ENCODE results near the gene CLDN24.

The CLDN24 gene

GRCh38 chr4:183322326-183322725 lies at the start of gene CLDN24:
CLDN24 (minus strand) TSS chr4:183322426; CDS start chr4:183322426, 0 bp downstream.
- no peak for DNase-seq

- no peak for DNase-seq
Measured at GRCh38 chr4:183370786-183371185, 48.6 kb upstream of the CLDN24 start.

GRCh38 chr4:183369073-183369472 lies 46.8 kb upstream of the CLDN24 start:
- no peak for DNase-seq

GRCh38 chr4:183366206-183366835 lies 44.1 kb upstream of the CLDN24 start:
- DNase-seq, result no peak

GRCh38 chr4:183364025-183364424 lies 41.8 kb upstream of the CLDN24 start:
- DNase-seq, result no peak

GRCh38 chr4:183362916-183363542 lies 40.8 kb upstream of the CLDN24 start:
- DNase-seq, result no peak

GRCh38 chr4:183362036-183362435 lies 39.8 kb upstream of the CLDN24 start:
- DNase-seq, result no peak

GRCh38 chr4:183360161-183360919 lies 38.1 kb upstream of the CLDN24 start:
- no peak for DNase-seq

GRCh38 chr4:183358215-183358755 lies 36.1 kb upstream of the CLDN24 start:
- DNase-seq, result no peak

- DNase-seq, result no peak
Measured at GRCh38 chr4:183356931-183357675, 34.9 kb upstream of the CLDN24 start.

- no peak for DNase-seq
Measured at GRCh38 chr4:183356173-183356830, 34.1 kb upstream of the CLDN24 start.

- no peak for DNase-seq
Measured at GRCh38 chr4:183355405-183355804, 33.2 kb upstream of the CLDN24 start.

GRCh38 chr4:183354219-183354618 lies 32.0 kb upstream of the CLDN24 start:
- DNase-seq, result no peak

- no peak for DNase-seq
Measured at GRCh38 chr4:183353557-183353956, 31.3 kb upstream of the CLDN24 start.

GRCh38 chr4:183352546-183352945 lies 30.3 kb upstream of the CLDN24 start:
- DNase-seq, result no peak

GRCh38 chr4:183350317-183351071 lies 28.3 kb upstream of the CLDN24 start:
- DNase-seq, result no peak

- peak; percentile 4 for DNase-seq
Measured at GRCh38 chr4:183349673-183350072, 27.4 kb upstream of the CLDN24 start.

- peak; percentile 65 for DNase-seq
Measured at GRCh38 chr4:183348706-183349659, 26.8 kb upstream of the CLDN24 start.

GRCh38 chr4:183348136-183348535 lies 25.9 kb upstream of the CLDN24 start:
- DNase-seq, result no peak

- DNase-seq, result no peak
Measured at GRCh38 chr4:183347566-183347965, 25.3 kb upstream of the CLDN24 start.
